ENCODE data around the gene PEX14. TPM values are rescaled to one million over a fixed set of nuclear protein-coding genes. Genes with fewer than 3 reads are reported as not detected.
A peak's percentile ranks its signal among the peaks of the same experiment; 100 is the strongest.

Gene PEX14
- total RNA-seq, 1 donor from 2014 or later, result 10.6 TPM

DNA sequence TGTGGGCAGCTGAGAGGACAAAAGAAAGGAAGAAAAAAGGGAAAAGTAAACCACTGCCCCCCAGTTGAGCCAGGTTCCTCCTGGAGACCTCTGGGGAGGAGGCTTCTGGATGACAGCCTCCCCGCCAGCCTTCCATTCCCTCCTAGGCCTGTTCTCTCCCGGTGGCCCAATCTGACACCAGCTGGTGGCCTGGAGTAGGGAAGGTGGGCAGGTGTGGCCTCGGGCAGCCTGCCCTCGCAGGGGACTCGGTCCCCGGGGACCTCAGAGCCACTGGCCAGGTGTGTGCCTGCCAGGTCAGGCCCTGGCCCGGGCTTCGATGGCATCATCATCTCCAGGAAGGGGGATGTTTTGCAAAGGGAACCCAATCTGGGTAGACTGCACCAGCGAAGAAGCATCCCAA is 162.7 kb downstream of the PEX14 start:
- Histone ChIP-seq H3K36me3 (peaks cover 10% of the 10 kb centered on the region in 2 donors), H3K4me1 (peaks cover 35 to 54% of the 10 kb centered on the region in 2 donors), H3K4me3 (no peak overlapping the region), H3K27ac (peak overlapping the region; percentile 97 to 99), H3K27me3 (no peaks in the 10 kb centered on the region), H3K9me3 (no peaks in the 10 kb centered on the region)
- intact Hi-C loops (cut with DNase I), result loop anchor here (2.0 to 5.0 kb wide), 2 partner anchors 27 to 155 kb away; no protein-coding TSS in a partner anchor
- DNase-seq (ENCODE audit: low spot score in 2 of 2), result no peak
- TF ChIP-seq, protein P1, sequence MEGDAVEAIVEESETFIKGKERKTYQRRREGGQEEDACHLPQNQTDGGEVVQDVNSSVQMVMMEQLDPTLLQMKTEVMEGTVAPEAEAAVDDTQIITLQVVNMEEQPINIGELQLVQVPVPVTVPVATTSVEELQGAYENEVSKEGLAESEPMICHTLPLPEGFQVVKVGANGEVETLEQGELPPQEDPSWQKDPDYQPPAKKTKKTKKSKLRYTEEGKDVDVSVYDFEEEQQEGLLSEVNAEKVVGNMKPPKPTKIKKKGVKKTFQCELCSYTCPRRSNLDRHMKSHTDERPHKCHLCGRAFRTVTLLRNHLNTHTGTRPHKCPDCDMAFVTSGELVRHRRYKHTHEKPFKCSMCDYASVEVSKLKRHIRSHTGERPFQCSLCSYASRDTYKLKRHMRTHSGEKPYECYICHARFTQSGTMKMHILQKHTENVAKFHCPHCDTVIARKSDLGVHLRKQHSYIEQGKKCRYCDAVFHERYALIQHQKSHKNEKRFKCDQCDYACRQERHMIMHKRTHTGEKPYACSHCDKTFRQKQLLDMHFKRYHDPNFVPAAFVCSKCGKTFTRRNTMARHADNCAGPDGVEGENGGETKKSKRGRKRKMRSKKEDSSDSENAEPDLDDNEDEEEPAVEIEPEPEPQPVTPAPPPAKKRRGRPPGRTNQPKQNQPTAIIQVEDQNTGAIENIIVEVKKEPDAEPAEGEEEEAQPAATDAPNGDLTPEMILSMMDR (IDR thresholded peaks at IDR 0.05), result no peak

DNA sequence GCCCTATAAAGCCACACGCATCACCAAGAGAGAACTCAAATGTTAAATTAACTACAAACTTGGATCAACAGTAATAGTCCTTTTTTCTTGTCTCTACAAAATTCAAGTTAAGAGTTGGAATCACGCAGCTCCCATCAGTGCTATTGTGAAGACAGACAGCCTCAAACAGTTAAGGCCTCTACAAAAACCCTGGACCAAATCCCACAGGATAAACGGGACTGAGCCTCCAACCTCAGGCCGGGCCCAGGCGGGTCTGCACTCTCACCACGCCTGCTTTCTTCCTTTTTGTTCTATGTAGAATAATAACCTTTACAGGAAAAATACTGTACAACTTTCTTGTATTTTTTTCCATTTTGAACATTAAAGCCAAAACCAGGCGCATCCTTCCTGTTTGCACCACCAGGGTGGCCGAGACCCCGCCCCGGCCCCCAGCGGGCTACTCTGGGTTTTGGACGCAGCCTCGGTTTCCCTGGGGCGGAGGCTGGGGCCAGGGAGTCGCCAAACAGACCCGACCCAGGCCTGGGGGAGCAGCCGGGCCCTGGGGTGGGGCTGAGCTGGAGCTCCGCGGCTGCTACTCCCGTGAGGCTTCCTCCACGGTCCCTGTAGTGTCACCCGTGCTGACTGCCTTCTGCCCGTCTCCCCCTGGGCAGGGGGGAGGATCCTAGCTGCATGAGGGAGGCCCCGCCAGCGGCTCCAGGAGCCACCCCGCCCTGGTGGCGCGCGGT is 163.2 kb downstream of the PEX14 start:
- no peak for DNase-seq (ENCODE audit: low spot score in 2 of 2)
- Histone ChIP-seq H3K27me3 (no peaks in the 10 kb centered on the region), H3K27ac (peak overlapping the region; percentile 97 to 99), H3K4me3 (peak overlapping the region in 1 of 2 donors; percentile 53), H3K36me3 (peaks cover 16% of the 10 kb centered on the region in 2 donors), H3K4me1 (peaks cover 32 to 49% of the 10 kb centered on the region in 2 donors), H3K9me3 (no peaks in the 10 kb centered on the region)
- intact Hi-C loops (cut with DNase I), result loop anchor here (2.0 to 5.0 kb wide), 2 partner anchors 27 to 154 kb away; no protein-coding TSS in a partner anchor
- TF ChIP-seq, protein P1 (IDR thresholded peaks at IDR 0.05), result no peak

DNA sequence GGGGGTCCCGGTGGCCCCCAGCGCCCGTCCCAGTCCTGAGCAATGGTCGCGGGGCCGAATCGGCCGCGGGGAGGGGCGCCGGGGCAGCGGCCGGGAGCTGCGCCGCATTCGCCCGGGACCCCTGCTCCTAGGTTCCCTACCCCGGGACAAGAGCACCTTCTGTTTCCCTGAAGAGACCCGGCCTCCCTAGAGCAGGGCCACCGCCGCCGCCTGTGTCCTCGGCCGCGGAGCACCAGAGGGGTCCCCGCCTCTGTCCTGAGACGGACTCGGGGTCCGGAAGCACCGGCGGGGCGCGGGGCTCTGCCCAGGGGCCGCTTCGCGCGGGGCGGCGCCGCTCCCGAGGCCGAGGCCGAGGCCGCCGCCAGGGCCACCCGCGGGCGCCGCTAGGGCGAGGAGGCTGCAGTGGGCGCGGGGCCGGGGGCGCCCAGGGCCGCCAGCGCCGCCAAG is 163.8 kb downstream of the PEX14 start:
- DNase-seq (ENCODE audit: low spot score in 2 of 2), result no peak
- H3K4me1 ChIP-seq, result peaks cover 26 to 43% of the 10 kb centered on the region in 2 donors

DNA sequence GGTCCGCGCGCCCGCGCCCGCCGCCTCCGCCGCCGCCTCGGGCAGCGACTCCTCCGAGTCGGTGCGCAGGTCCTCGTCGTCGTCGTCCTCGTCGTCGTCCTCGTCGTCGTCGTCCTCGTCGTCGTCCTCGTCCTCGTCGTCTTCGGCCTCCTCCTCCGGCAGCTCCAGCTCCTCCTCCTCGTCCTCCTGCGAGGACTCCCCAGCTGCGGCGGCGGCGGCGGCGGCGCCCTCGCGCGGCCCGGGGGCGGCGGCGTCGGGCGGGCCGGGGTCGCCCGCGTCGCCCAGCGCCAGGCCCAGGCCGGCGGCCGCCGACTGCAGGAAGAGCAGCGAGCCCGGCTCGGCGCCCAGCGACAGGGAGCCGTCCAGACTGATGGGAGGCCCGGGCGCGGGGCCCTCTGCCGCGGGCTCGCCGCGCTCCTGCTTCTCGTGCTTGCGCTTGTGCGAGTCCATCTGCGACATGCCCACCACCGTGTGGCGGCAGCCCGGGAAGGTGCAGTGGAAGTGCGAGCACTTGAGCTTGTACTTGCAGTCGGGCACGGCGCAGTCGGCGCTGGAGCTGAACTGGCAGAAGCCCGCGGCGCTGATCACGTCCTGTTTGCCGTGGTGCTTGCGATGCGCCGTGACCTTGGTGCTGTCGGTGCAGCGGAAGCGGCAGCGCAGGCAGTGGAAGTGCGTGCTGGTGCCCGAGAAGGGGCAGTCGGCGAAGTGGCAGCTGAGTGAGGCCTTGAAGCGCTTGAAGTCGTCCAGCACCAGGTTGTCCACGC is 164.4 kb downstream of the PEX14 start:
- no peaks in the 10 kb centered on the region for H3K9me3 ChIP-seq
- no peak for DNase-seq (ENCODE audit: low spot score in 2 of 2)
- H3K4me3 ChIP-seq, result peak overlapping the region in 1 of 2 donors; percentile 23
- H3K27me3 ChIP-seq, result no peaks in the 10 kb centered on the region
- intact Hi-C loops (cut with DNase I), result loop anchor here (5.0 kb wide), 1 partner anchor 153 kb away; no protein-coding TSS in a partner anchor
- TF ChIP-seq, protein P1 (IDR thresholded peaks at IDR 0.05), result no peak
- peaks cover 26 to 27% of the 10 kb centered on the region in 2 donors for H3K36me3 ChIP-seq
- peak overlapping the region in 1 of 2 donors; percentile 32 for H3K27ac ChIP-seq
- H3K4me1 ChIP-seq, result peaks cover 23 to 37% of the 10 kb centered on the region in 2 donors

More for the DNA sequence above, 163.8 kb downstream of the PEX14 start:
- Histone ChIP-seq H3K27me3 (no peaks in the 10 kb centered on the region), H3K4me3 (peak overlapping the region in 1 of 2 donors; percentile 53), H3K27ac (peak overlapping the region; percentile 97 to 99), H3K36me3 (peaks cover 21 to 22% of the 10 kb centered on the region in 2 donors), H3K9me3 (no peaks in the 10 kb centered on the region)
- TF ChIP-seq, protein P1 (IDR thresholded peaks at IDR 0.05), result no peak
- intact Hi-C loops (cut with DNase I), result loop anchor here (5.0 kb wide), 1 partner anchor 154 kb away; no protein-coding TSS in a partner anchor

DNA sequence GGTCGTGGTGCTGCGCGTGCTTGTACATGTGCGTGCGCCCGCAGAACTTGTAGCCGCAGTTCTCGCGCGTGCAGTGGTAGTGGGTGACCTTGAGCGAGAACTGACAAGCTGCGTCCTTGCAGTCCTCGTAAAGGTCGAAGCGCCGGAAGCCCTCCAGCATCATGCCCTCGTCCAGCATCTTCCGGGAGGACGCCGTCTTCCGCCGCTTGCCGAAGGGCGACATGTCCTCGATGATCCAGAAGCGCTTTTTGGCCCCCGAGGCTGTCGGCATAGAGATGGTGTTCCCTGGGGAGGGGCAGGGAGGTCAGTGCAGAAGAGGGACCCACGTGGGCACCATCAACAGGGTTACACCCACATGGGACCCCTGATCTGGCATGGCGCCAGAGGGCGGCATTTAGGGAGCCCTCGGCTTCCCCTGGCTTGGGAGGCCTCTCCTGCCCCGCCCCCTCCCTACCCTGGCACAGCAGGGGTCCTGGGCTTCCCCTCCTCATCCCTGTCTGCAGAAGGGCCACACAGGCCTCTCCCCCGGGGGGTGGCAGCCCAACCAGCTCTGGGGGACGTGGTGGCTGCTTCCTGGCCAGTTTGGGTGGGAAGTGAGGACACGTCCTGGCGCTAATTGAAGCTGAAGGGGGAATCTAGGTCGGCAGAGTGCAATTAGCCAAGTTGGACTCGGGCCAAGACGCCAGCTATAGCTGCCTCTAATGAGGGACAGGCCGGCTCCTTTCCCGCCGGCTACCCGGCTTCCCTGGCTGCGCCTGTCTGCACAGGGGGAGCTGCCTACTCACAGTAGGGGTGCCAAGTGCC is 165.2 kb downstream of the PEX14 start:
- peaks cover 17 to 29% of the 10 kb centered on the region in 2 donors for H3K4me1 ChIP-seq
- intact Hi-C loops (cut with DNase I), result loop anchor here (5.0 kb wide), 1 partner anchor 152 kb away; no protein-coding TSS in a partner anchor
- no peak for DNase-seq (ENCODE audit: low spot score in 2 of 2)
- no peak overlapping the region for H3K4me3 ChIP-seq
- TF ChIP-seq, protein P1 (IDR thresholded peaks at IDR 0.05), result no peak
- no peaks in the 10 kb centered on the region for H3K9me3 ChIP-seq
- peak overlapping the region; percentile 58 to 71 for H3K27ac ChIP-seq
- peaks cover 34 to 35% of the 10 kb centered on the region in 2 donors for H3K36me3 ChIP-seq
- no peaks in the 10 kb centered on the region for H3K27me3 ChIP-seq
